ENCODE results near the gene SMCO1. TPM values are rescaled to one million over a fixed set of nuclear protein-coding genes. Genes with fewer than 3 reads are reported as not detected.
"Not testable (repeated sequence)": the region's sequence is repeated elsewhere in the genome, so short reads cannot be mapped to it uniquely, and the experiment has no call there.

SMCO1 gene
- total RNA-seq, 1 donor from 2014 or later = not detected

DNA sequence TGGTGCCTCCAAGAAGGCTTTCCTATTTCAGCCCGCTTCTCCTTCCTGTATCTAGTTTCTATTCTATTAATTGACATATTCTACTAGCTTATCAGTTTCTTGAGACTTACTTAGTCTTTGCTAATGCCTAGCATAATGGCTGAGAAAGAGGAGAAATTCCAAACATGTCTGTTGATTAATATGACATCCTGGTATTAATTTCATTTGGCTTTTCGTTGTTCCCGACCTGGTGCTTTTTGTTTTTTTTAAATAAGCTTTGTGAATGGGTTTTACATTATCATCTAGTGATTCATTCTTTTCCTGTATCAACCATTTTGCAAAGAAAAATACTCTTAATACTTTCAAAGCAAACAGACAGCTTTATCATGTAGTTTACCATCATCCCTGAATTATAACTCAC lies 40.1 kb upstream of the SMCO1 start:
- no peaks in the 10 kb centered on the region for H3K27me3 Mint-ChIP-seq
- TF ChIP-seq CTCF (IDR thresholded peaks at IDR 0.05; ENCODE audit: unreplicated experiment) = no peak
- no peaks in the 10 kb centered on the region for H3K4me1 Mint-ChIP-seq (ENCODE audit: low read depth)
- no peak for DNase-seq (ENCODE audit: low spot score, unreplicated experiment)
- H3K36me3 Mint-ChIP-seq (ENCODE audit: insufficient read depth) = peaks cover 4% of the 10 kb centered on the region
- H3K4me3 Mint-ChIP-seq (ENCODE audit: low read depth) = no peak overlapping the region
- H3K9me3 Mint-ChIP-seq (ENCODE audit: low read depth) = peaks cover 5% of the 10 kb centered on the region
- H3K27ac Mint-ChIP-seq = no peak overlapping the region

GRCh38 chr3:196554205-196554604 lies 39.1 kb upstream of the SMCO1 start:
- no peaks in the 10 kb centered on the region for H3K27me3 Mint-ChIP-seq
- DNase-seq (ENCODE audit: low spot score, unreplicated experiment) = no peak
- no peak overlapping the region for H3K4me3 Mint-ChIP-seq (ENCODE audit: low read depth)
- peaks cover 6% of the 10 kb centered on the region for H3K36me3 Mint-ChIP-seq (ENCODE audit: insufficient read depth)
- no peak for TF ChIP-seq CTCF (IDR thresholded peaks at IDR 0.05; ENCODE audit: unreplicated experiment)
- H3K27ac Mint-ChIP-seq = no peak overlapping the region
- H3K9me3 Mint-ChIP-seq (ENCODE audit: low read depth) = peaks cover 13% of the 10 kb centered on the region
- H3K4me1 Mint-ChIP-seq (ENCODE audit: low read depth) = no peaks in the 10 kb centered on the region

- Mint-ChIP-seq H3K27ac (no peak overlapping the region), H3K4me1 (ENCODE audit: low read depth) (no peaks in the 10 kb centered on the region), H3K4me3 (ENCODE audit: low read depth) (no peak overlapping the region), H3K9me3 (ENCODE audit: low read depth) (peaks cover 13% of the 10 kb centered on the region), H3K27me3 (no peaks in the 10 kb centered on the region), H3K36me3 (ENCODE audit: insufficient read depth) (peaks cover 6% of the 10 kb centered on the region)
- no peak for TF ChIP-seq CTCF (IDR thresholded peaks at IDR 0.05; ENCODE audit: unreplicated experiment)
- DNase-seq (ENCODE audit: low spot score, unreplicated experiment) = no peak
Measured at GRCh38 chr3:196553551-196553950, 38.4 kb upstream of the SMCO1 start.

- no peak overlapping the region for H3K27ac Mint-ChIP-seq
- H3K27me3 Mint-ChIP-seq = no peaks in the 10 kb centered on the region
- H3K36me3 Mint-ChIP-seq (ENCODE audit: insufficient read depth) = peaks cover 10% of the 10 kb centered on the region
- peaks cover 19% of the 10 kb centered on the region for H3K9me3 Mint-ChIP-seq (ENCODE audit: low read depth)
- no peak for TF ChIP-seq CTCF (IDR thresholded peaks at IDR 0.05; ENCODE audit: unreplicated experiment)
- no peak for DNase-seq (ENCODE audit: low spot score, unreplicated experiment)
- no peaks in the 10 kb centered on the region for H3K4me1 Mint-ChIP-seq (ENCODE audit: low read depth)
- H3K4me3 Mint-ChIP-seq (ENCODE audit: low read depth) = no peak overlapping the region
Measured at GRCh38 chr3:196552253-196552652, 37.1 kb upstream of the SMCO1 start.

DNA sequence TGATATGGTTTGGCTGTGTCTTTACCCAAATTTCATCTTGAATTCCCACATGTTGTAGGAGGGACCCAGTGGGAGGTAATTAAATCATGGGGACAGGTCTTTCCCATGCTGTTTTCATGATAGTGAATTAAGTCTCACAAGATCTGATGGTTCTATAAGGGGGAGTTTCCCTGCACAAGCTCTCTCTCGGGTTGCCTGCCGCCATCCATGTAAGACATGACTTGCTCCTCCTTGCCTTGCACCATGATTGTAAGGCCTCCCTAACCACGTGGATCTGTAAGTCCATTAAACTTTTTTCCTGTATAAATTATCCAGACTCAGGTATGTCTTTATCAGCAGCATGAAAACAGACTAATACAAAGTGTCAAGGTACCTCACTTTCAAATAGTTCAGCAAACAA lies 35.0 kb upstream of the SMCO1 start:
- H3K4me3 Mint-ChIP-seq (ENCODE audit: low read depth); H3K27me3 Mint-ChIP-seq; H3K36me3 Mint-ChIP-seq (ENCODE audit: insufficient read depth): not testable (repeated sequence)

DNA sequence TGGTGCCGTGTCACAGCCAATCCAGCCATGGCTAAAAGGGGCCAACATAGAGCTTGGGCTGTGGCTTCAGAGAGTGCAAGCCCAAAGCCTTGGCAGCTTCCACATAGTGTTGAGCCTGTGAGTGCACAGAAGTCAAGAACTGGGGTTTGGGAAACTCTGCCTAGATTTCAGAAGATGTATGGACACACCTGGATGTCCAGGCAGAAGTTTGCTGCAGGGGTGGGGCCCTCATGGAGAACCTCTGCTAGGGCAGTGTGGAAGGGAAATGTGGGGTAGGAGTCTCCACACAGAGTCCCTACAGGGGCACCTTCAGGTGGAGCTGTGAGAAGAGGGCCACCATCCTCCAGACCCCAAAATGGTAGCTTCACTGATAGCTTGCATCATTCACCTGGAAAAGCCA lies 34.2 kb upstream of the SMCO1 start:
- H3K9me3 Mint-ChIP-seq (ENCODE audit: low read depth) = peaks cover 22% of the 10 kb centered on the region
- not testable (repeated sequence) for H3K27ac Mint-ChIP-seq; H3K27me3 Mint-ChIP-seq; H3K36me3 Mint-ChIP-seq (ENCODE audit: insufficient read depth); H3K4me1 Mint-ChIP-seq (ENCODE audit: low read depth); H3K4me3 Mint-ChIP-seq (ENCODE audit: low read depth); DNase-seq (ENCODE audit: low spot score, unreplicated experiment)

More for the DNA sequence above, 35.0 kb upstream of the SMCO1 start:
- DNase-seq (ENCODE audit: low spot score, unreplicated experiment); H3K4me1 Mint-ChIP-seq (ENCODE audit: low read depth); H3K27ac Mint-ChIP-seq: not testable (repeated sequence)
- H3K9me3 Mint-ChIP-seq (ENCODE audit: low read depth) = peaks cover 19% of the 10 kb centered on the region
